Pancreas (tissue), 10 donors: Measurements from ENCODE around the gene SERPINE3. TPM values are rescaled to one million over a fixed set of nuclear protein-coding genes. Genes with fewer than 3 reads are reported as not detected.

ENCODE experiments used
- ATAC-seq, 4 donors: fragments of 200-7000 bp; cut with Tn5 transposase; one replicate each; pipeline versions ENCODE4 v1.8.0 to v1.9.1; 2020; ENCODE audit warnings: mild to moderate bottlenecking in 4 of 4, moderate library complexity in 4 of 4
- DNase-seq, 6 donors: peaks; one replicate each; pipeline ENCODE4 v3.0.0-alpha.2; 2020
- FAIRE-seq: peaks from 2 replicates; lab custom pipeline; 2012; peaks lifted over from hg19 to GRCh38; lab: Jason Lieb, UNC
- H3K27ac ChIP-seq, 4 donors: fragments of 200-600 bp; sonication (generic); 1 replicate in 3 of 4; 2 replicates in 1 of 4; pipeline versions ENCODE4 v1.5.0 to v1.8.0; 2020
- H3K27me3 ChIP-seq, 4 donors: fragments of 200-600 bp; one replicate each; pipeline ENCODE4 v1.8.0; 2021
- H3K36me3 ChIP-seq, 3 donors: fragments of 200-600 bp; sonication (generic) in 1 of 3; one replicate each; pipeline versions ENCODE4 v1.5.0 to v1.8.0; 2020 to 2021
- H3K4me1 ChIP-seq, 3 donors: fragments of 200-600 bp; one replicate each; pipeline ENCODE4 v1.8.0; 2021
- H3K4me3 ChIP-seq, 4 donors: fragments of 200-600 bp; sonication (generic) in 2 of 4; one replicate each; pipeline versions ENCODE4 v1.5.0 to v1.8.0; 2020 to 2021
- H3K9me3 ChIP-seq, 4 donors: fragments of 200-600 bp; one replicate each; pipeline ENCODE4 v1.8.0; 2021
- CTCF ChIP-seq, 4 donors: fragments of 200-600 bp; sonication (generic) in 3 of 4; IDR thresholded peaks; one replicate each; pipeline versions ENCODE4 v1.5.0 to v1.8.0; 2021; ENCODE audit warnings: antibody characterized with exemption in 4 of 4
- whole genome bisulfite sequencing, 2 donors: extraction: QIAGEN DNeasy Blood & Tissue Kit; methylation state at CpG; one replicate each; pipeline ENCODE4 v1.1.7; 2013; 5-methylcytosine and 5-hydroxymethylcytosine counted together
- intact Hi-C, 3 donors: fragments of 100-400 bp; cut with DNase I; formaldehyde crosslinking; loops; one replicate each; pipeline versions ENCODE4 v1.11.1 to v1.14.2; 2022
- polyA plus RNA-seq, 2 donors: library from polyadenylated mRNA; stranded (reverse); fragments of 200-250 nt; gene quantifications; one replicate each; pipeline ENCODE4 v1.2.3, GENCODE V29; 2013
- total RNA-seq, 6 donors: library from RNA; stranded (reverse); fragmentation: NEBNext Ultra II Directional in 4 of 6; extraction: Animal tissue kit (Norgen Biotek cat#: 25700) in 4 of 6; gene quantifications; one replicate each; pipeline versions ENCODE4 v1.2.1 to v1.2.4, GENCODE V29; 2021 to 2023
- donor health status: healthy with polysubstance abuse.
- donor health status: DM: no; HTN: no; CAD: no; lungs with moderate emphysema.
- donor health status: DM: no; HTN: no; CAD: no.
- donor health status: control.
- donor health status: control.
- donor health status: Bipolar disorder and iron deficiency.
- donor health status: DM: yes; HTN: yes; CAD: no.
- donor health status: DM: no; HTN: no; CAD: no.
- donor health status: DM: no; HTN: no; CAD: no.
- donor health status: DM: yes; HTN: yes; CAD: no.

SERPINE3 gene
- total and polyA plus RNA-seq, 8 donors: not detected

GRCh38 chr13:51373451-51373850, 34.0 kb downstream of the SERPINE3 start:
- Histone ChIP-seq H3K4me3 (no peak overlapping the region), H3K27me3 (no peaks in the 10 kb centered on the region), H3K27ac (no peak overlapping the region), H3K36me3 (peaks cover 0 to 68% (median 32%) of the 10 kb centered on the region in 3 donors), H3K9me3 (no peaks in the 10 kb centered on the region), H3K4me1 (no peaks in the 10 kb centered on the region)
- no peak for TF ChIP-seq CTCF (IDR thresholded peaks at IDR 0.05)
- ATAC-seq (no peak), DNase-seq (no peak), FAIRE-seq (no peak)
- intact Hi-C loops: no loop called here
- 69 to 77% methylated on average over 2 of the region's 2 CpGs for WGBS, 2 donors

- no peak for TF ChIP-seq CTCF (IDR thresholded peaks at IDR 0.05)
- FAIRE-seq (peak; percentile 43), DNase-seq (no peak), ATAC-seq (peak; percentile 91 to 98 (median 93))
- peaks cover 0 to 58% (median 14%) of the 10 kb centered on the region in 3 donors for H3K36me3 ChIP-seq
- no peak overlapping the region for H3K27ac ChIP-seq
- WGBS, 2 donors: 35 to 39% methylated on average over 4 of the region's 4 CpGs
- no peaks in the 10 kb centered on the region for H3K9me3 ChIP-seq
- intact Hi-C loops: no loop called here
- no peak overlapping the region for H3K4me3 ChIP-seq
- H3K4me1 ChIP-seq: peaks cover 0 to 10% (median 0%) of the 10 kb centered on the region in 3 donors
- H3K27me3 ChIP-seq: no peaks in the 10 kb centered on the region
Observed at GRCh38 chr13:51380269-51380668, 40.8 kb downstream of the SERPINE3 start.

GRCh38 chr13:51385114-51385513, 45.6 kb downstream of the SERPINE3 start:
- intact Hi-C loops: no loop called here
- no peak for ATAC-seq
- Histone ChIP-seq H3K9me3 (no peaks in the 10 kb centered on the region), H3K4me1 (peaks cover 0 to 10% (median 6%) of the 10 kb centered on the region in 3 donors), H3K27me3 (no peaks in the 10 kb centered on the region), H3K27ac (no peak overlapping the region), H3K4me3 (no peak overlapping the region), H3K36me3 (peaks cover 0 to 30% (median 0%) of the 10 kb centered on the region in 3 donors)
- 93 to 96% methylated on average over 2 of the region's 2 CpGs for WGBS, 2 donors
- DNase-seq: no peak
- TF ChIP-seq CTCF (IDR thresholded peaks at IDR 0.05): no peak
- no peak for FAIRE-seq

GRCh38 chr13:51394724-51395123, 55.2 kb downstream of the SERPINE3 start:
- peaks cover 0 to 26% (median 0%) of the 10 kb centered on the region in 3 donors for H3K4me1 ChIP-seq
- FAIRE-seq (no peak), DNase-seq (no peak), ATAC-seq (no peak)
- no peaks in the 10 kb centered on the region for H3K27me3 ChIP-seq
- intact Hi-C loops: no loop called here
- TF ChIP-seq CTCF (IDR thresholded peaks at IDR 0.05): no peak
- no peaks in the 10 kb centered on the region for H3K9me3 ChIP-seq
- no peak overlapping the region for H3K4me3 ChIP-seq
- H3K36me3 ChIP-seq: peaks cover 0 to 7% (median 0%) of the 10 kb centered on the region in 3 donors
- no peak overlapping the region for H3K27ac ChIP-seq

- Histone ChIP-seq H3K4me1 (peaks cover 0 to 26% (median 0%) of the 10 kb centered on the region in 3 donors), H3K9me3 (no peaks in the 10 kb centered on the region), H3K4me3 (no peak overlapping the region), H3K27ac (no peak overlapping the region), H3K27me3 (no peaks in the 10 kb centered on the region), H3K36me3 (peaks cover 0 to 7% (median 0%) of the 10 kb centered on the region in 3 donors)
- 72 to 83% methylated on average over 2 of the region's 2 CpGs for WGBS, 2 donors
- no peak for TF ChIP-seq CTCF (IDR thresholded peaks at IDR 0.05)
- FAIRE-seq: no peak
- no peak for DNase-seq
- intact Hi-C loops: no loop called here
- ATAC-seq: no peak
Observed at GRCh38 chr13:51396352-51396751, 56.9 kb downstream of the SERPINE3 start.
